NCI-H748 (cell line): ENCODE measurements around the gene DCLK2.

Experiments
- DNase-seq: peaks from one replicate; lab custom pipeline; 2025; ENCODE audit not compliant: unreplicated experiment; lab: John Stamatoyannopoulos, UW

Gene DCLK2

DNA sequence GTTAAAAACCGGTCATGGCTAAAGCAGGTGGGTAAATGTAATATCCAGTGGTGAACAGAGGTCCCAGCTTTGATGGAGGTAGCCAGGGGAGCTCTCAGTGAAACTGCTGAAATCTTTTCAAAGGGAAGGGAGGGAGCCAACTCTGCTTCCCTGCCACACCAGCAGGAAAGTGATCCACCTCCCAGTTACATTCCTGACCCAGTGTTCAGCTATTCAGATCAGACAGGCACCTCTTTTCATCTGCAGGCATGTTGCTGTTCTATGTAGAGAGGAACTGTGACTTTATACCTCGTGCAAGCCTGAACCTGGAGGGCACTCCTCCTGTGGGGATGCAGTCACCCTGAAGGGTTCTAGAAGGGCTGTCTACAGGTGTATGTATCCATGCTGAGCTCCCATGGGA is 37.6 kb downstream of the DCLK2 start:
- DNase-seq = no peak

DNA sequence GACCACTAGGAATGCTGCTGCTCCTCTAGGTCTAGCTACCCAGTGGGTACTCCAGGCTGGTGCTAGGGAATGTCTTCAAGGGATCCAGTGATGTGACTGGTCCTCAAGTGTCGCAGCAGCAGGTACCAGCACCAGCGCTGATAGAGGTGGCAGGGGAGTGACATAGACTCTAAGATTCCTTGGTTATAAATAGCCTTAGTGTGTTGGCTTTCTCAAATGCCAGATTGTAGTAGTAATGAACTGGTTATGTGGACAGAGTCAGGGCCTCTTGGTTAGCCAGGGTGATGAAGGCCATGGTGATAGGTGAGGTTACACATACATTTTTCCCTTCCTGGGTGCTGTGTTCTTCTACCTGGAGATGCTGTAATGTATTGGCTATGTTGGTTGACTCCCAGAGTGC is 38.3 kb downstream of the DCLK2 start:
- no peak for DNase-seq

DNA sequence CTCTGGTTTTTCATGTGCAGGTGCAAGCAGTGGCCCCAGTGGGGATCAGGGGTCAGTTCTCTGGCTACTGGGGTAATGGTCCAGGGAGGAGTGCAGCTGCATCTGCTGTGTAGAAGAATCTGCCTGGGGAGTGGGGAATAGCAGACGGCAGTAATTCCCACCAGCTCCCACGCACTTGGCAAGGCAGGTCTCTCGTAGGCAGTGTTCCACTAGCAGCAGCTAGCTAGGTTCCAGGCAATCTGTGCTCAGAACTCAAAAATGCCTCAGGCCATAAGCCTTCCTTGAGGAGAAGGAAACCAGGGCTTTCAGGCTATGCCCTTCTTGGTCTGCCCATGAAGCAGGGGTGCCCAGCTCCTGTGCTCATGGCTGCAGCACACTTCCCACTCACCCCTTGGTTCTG is 38.8 kb downstream of the DCLK2 start:
- no peak for DNase-seq

DNA sequence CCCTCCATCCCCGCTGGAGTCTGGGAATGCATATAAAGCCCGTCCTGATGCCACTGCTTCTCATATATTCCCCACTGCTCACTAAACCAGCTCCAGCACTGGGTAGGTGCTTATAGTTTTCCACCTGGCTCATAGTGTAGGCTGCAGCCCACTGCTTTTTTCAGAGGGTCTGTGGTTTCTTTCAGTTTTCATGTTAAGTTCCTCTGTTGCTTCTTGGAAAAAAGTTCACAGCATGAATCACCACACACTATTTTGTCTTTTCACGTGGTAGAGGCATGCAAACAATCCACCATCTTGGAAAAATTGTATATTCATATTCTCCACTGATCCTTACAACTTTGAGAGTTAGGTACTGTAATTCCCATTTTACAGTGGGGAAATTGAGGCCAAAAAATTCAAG is 39.4 kb downstream of the DCLK2 start:
- DNase-seq = no peak

DNA sequence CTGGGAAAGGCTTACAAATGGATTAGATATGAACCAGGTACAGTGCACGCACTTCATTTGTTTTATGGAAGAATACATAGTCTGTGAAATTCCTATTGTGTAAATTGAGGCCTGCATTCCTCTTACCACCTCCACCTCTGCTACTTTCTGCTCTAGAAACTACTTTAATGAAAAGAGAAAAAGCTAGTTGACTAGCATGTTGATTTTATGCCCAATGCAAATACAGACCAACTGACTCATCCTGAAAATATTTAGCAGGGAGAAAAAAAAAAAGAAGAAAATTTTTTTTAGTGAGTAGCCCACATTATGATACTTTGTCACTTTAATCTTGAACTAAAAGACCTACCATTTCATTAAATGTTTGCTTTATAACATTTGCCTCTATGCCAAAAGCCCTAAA is 41.2 kb downstream of the DCLK2 start:
- no peak for DNase-seq

DNA sequence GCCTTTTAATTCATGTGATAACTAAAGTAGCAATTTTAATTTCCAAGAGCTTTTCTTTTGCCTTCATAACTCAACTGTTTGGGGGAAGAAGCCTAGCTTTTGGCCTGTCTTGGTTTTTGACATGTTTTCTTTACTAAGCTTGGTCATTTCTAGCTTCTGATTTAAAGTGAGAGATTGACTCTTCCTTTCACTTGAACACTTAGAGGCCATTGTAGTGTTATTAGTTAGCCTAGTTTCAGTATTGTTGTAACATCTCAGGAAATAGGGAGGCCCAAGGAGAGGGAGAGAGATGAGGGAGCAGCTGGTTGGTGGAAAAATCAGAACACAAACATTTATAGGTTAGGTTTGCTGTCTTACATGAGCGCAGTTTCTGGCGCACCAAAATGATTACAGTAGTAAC is 44.8 kb downstream of the DCLK2 start:
- no peak for DNase-seq

DNA sequence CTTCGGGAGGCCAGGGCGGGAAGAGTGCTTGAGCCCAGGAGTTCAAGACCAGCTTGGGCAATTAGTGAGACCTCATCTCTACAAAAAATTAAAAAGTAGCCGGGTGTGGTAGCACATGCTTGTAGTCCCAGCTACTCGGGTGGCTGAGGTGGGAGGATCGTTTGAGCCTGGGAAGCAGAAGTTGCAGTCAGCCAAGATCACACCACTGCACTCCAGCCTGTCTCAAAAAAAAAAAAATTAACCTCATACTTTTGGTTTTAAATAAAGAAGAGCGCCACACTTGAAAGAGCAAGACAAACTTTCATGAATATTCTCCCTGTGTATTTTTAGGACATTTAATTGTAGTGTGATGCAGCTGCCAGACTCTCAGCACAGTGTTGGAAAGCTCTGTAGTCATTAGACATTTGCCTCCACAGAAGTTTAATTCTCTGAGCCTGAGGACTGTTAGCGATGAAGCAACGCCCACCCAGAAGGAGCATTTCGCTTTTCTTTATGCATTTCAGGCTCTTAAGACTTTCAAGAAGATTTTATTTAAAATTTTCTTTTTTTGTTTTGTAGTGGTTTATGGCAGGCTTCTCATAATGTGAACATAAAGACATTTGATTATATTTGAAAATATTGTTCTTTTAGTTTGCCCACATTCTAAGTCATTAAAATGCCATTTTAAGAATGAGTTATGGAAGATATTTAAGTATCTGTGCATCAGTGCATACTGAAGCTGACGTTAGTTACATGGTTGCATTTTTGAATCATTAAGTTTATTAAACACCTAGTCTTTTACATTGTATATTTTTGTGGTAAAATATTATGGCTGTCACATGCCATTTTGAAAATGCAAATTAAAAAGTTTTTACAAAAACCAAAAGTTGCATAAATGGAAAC is 45.8 kb downstream of the DCLK2 start:
- no peak for DNase-seq

DNA sequence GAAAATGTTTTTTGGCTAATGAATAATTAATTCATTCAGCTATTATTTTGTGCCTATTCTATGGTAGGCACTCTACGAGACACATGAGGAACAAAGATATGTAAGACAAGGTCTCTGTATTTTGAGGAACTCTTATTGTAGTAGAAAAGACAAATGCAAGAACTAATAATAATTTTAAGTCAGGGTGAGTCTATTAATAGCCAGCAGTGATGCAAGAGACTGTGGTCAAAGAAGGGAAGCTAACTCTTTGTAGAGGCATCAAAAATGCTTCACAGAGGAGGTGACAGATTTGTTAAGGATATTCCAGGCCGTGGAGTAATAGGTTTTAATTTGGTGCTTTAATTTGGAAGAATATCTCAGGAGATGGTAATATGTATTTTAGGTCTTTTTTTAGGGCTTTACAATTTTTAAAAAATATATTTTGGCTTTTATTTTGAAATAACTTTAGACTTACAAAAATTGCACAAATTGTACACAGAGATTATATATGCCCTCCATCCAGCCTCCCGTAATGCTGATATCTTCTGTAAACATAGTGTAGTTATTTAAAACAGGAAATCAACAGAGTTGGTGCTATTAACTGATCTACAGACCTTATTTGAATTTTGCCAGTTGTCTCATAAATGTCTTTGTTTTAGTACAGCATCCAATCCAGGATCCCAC is 48.1 kb downstream of the DCLK2 start:
- DNase-seq = no peak

DNA sequence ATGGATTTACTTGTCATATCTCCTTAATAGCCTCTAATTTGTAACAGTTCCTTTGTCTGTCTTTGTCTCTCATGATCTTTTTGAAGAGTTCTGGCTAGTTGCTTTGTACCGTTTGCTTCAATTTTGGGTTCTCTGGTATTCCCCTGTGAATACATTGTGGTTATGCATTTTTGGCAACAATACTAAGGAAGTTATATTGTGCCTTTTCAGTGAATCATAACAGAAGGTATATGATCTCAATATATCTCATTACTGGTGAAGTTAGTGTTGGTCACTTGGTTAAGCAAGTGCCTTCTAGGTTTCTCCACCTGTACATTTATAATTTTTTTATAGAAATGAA is 48.6 kb downstream of the DCLK2 start:
- no peak for DNase-seq

DNA sequence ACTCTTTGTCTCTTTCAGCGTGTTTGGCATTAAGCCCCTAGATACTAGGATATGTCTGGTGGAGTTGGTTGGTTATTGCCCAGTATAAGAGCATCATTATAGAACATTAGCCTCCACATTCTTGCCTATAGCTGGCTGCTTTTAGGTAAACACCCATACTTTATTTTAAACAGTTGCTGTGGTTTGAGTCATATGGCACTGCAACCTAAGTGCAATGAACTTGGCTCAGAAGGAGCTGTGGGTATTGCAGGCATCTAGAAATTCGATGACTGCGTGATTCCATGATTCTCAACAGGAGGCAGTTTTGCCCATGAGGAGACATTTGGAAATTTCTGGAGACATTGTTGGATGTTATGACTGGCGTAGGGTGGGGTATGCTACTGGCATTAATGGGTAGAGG is 49.5 kb downstream of the DCLK2 start:
- no peak for DNase-seq

DNA sequence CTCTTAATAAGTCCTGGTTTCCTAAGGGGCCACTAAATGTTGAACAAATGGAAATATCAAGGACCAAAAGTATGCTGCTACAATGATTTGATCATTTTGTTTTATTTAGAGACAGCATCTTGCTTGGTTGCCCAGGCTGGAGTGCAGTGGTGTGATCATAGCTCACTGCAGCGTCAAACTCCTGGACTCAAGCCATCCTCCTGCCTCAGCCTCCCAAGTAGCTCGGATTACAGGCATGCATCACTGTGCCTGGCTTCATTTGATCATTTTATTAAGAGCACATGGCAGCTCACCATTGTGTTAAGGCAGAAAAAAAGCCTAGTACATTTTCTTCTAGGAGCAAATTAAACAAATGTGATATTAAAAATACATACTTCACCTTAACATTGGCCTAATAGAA is 52.7 kb downstream of the DCLK2 start:
- no peak for DNase-seq

DNA sequence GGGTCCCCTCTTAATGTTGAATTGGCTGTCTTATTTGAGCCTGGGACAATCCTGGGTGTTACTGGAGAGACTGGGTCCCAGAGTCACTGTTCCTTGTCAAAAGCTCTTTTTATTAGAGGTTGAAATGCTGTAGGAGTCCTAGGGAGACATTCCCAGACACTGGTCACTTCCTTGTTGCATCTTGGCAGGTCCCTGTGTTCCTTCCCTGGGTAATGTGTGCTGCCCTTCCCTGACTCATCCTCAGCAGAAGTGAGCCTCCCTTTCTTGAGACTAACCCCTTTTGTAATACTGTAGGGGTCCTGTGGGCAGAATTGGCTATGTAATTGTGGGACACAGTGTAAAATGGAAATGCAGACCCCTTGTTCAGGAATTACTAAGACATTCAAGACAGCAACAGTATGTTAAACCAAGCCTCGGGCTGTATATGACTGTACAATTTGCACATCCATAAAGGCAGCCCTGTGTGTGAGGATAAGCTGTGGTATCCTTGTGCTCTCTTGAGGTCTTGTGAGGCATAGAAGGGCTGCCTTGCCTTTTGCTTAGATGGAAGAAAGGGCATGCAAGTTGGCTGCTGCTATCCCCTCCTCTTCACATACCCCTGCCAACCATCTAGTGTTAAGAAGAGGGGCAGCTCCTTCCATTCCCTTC is 53.5 kb downstream of the DCLK2 start:
- no peak for DNase-seq

DNA sequence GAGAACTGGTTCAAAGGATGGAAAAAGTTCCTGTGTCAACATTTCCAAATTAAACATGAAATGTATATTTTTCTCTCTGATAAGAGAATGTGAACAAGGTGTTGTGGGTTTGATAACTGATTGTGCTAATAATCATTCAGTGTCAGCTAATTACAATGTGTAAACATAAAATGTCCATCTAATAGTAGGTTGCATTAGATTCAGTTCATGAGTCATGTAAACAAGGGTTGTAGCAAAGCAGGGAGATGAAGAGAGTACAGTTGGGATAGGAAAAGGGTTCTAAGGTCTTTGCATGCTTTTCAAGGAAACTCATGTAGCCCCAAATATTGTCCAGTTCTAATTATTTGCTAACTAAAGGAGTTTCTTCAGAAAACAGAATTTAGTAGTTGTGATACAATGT is 55.4 kb downstream of the DCLK2 start:
- DNase-seq = no peak

DNA sequence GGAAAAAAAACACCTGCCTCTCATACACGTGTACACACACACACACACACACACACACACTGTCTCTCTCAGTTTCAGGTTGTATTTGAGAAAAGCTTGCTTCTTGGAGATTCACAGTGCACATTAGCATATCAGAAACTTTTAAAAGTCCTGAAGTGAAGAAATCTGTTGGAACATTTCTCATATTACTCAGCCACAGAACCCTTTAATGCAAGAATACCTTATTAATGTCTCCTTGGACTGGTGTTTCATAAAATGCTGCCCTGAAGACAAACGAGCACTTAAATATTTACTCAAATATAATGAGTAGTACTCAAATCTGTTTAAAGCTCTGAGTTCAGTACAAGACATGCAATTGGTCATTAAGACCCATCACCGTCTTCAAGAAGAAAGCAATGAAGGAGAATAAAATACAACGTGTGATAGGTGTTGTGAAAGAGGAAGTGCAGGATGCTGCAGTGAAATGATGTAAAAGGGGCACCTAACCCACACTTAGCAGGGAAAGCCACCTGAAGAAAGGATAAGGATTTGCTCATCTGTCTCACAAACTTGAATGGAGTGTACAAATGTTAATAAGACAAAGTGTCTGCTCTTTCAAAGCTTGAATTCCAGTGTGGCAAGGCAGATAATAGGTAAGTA is 57.0 kb downstream of the DCLK2 start:
- DNase-seq = no peak

DNA sequence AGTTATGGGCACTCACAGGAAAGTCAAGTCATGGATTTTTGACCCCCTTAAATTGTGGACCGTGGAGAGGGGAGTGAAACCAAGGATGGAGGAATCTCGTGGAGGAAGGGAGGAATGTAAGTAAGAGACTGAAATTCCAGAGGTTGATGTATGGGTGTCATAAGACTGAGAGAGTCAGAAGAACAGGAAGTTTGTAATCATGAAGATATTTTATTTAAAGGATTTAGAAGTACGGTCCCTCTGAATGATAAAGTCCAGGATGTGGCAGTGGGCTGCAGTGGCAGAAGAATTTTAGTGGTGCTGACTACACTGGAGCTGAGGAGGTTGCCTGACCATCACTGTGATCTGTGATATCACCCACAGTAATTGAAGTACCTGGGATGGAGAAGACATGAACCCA is 57.8 kb downstream of the DCLK2 start:
- DNase-seq = no peak

DNA sequence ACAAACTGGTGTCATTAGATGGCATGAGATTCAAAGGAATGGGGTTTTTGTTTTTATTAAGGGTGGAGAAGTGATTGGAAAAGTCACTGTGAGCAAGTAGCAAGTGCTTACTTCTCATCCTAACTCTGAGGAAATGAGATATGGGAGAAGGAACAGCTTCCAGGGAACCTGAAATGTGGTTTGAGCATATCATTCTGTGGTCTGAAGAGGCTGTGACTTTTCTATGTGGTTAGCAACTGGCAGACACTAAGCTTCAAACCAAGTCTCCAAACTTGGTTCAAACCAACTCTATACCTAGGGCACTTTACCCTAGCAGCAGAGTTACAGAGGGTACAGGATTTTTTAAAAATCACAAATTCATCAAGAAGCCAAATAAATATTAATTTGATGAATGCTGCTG is 58.2 kb downstream of the DCLK2 start:
- DNase-seq = no peak

DNA sequence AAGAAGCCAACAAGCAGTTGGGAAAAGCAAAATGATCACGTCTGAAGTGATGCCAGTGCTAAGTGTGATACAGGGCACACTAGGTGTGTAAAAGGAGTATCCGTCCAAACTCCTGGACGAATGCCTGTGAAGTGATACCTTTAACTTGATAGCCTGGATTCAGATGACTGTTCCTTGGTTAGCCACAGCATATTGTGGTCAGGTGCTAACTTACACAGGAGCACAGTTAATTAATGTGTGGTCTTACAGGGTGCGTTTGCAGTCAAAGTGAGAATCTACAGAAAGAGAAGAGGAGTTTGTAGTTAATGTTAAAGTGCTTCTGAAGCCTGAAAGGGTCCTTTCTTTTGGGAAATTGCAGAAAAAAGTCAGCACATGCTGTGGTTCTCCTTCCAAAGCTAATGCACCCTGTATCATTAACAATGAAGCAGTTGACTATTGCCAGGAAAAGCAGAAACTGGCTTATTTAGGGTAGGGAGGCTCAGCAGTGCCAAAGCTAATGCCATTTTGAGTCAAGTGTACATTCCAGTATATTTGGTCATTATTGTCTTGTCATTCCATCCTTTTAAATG is 61.1 kb downstream of the DCLK2 start:
- DNase-seq = no peak

DNA sequence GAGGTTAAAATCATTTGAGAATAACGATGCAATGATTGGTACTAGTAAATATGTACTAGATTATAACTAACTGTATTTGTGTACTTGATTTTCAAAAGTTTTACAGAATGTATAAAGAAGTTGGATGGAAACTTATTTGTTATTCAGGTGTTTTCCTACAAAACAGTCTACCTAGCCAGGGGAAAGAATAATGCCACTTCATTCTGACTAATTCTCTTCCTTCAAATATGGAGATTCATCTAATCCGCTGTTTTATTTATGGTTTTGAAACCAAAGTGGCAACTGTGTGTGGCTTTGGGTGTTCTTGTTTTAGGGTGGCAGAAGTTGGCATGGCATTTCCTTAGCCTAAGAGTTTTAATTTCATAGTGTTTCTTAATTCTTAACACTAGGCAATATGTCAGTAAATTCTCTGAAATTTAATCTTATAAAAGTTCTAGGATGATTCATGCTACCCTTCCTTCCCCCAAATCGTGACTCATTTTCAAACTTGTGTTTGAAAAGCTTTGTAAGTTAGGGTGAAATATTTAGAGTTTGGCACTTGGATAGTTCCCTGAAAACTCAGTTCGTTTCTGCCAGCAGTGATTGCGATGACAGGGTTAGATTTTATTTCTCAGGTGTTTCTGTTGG is 62.6 kb downstream of the DCLK2 start:
- DNase-seq = no peak

DNA sequence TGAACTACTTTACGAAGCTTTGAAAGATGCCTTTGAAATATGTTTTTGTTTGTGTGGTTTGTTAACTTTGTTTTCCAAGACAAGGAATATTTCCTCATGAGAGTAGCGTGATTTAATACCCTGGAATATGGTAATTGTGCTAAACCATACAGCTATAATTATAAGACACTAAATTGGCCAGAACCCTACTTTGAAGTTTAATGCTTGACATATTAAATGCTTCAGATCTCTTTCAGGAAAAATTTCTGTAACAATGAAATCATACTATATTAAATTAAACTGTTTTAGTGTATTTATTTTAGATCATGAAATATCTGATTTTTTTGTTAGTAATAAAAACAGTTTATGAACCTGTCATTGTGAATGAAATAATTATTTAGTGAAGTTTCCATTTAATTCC is 63.5 kb downstream of the DCLK2 start:
- no peak for DNase-seq

DNA sequence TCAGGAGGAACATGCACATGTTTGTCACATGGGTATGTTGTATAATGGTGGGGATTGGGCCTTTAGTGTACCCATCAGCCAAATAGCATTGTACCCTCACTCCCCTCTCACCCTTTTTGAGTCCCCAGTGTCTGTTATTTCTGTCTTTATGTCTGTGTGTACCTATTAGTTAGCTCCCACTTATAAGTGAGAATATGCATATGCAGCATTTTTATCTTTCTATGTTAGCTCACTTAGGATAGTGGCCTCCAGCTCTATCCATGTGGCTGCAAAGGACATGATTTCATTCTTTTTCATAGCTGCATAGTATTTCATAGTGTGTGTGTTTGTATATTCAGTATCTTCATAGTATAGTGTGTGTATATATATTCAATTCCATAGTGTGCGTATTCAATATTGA is 64.6 kb downstream of the DCLK2 start:
- no peak for DNase-seq
